ENCODE results near the gene EXOC3.
A peak's percentile ranks its signal among the peaks of the same experiment; 100 is the strongest.

EXOC3 gene

GRCh38 chr5:407801-408268 lies 35.1 kb upstream of the EXOC3 start:
- DNase-seq: no peak

- no peak for DNase-seq
Observed at GRCh38 chr5:410911-411517, 32.0 kb upstream of the EXOC3 start.

GRCh38 chr5:411728-412127 lies 31.2 kb upstream of the EXOC3 start:
- DNase-seq: no peak

- DNase-seq: peak; percentile 80
Observed at GRCh38 chr5:414991-415927, 27.7 kb upstream of the EXOC3 start.

GRCh38 chr5:415928-416635 lies 26.9 kb upstream of the EXOC3 start:
- no peak for DNase-seq

GRCh38 chr5:416636-416960 lies 26.4 kb upstream of the EXOC3 start:
- DNase-seq: no peak

GRCh38 chr5:417301-418161 lies 25.4 kb upstream of the EXOC3 start:
- DNase-seq: peak; percentile 50

GRCh38 chr5:418162-419121 lies 24.5 kb upstream of the EXOC3 start:
- no peak for DNase-seq

- DNase-seq: no peak
Observed at GRCh38 chr5:419970-420369, 23.0 kb upstream of the EXOC3 start.

- no peak for DNase-seq
Observed at GRCh38 chr5:420632-421286, 22.2 kb upstream of the EXOC3 start.

- DNase-seq: no peak
Observed at GRCh38 chr5:421287-421880, 21.6 kb upstream of the EXOC3 start.

- DNase-seq: no peak
Observed at GRCh38 chr5:421901-422300, 21.1 kb upstream of the EXOC3 start.

GRCh38 chr5:422323-423232 lies 20.4 kb upstream of the EXOC3 start:
- DNase-seq: no peak

- no peak for DNase-seq
Observed at GRCh38 chr5:423233-423565, 19.8 kb upstream of the EXOC3 start.

- DNase-seq: no peak
Observed at GRCh38 chr5:423626-424261, 19.2 kb upstream of the EXOC3 start.

- no peak for DNase-seq
Observed at GRCh38 chr5:424301-425110, 18.5 kb upstream of the EXOC3 start.

GRCh38 chr5:425714-426113 lies 17.3 kb upstream of the EXOC3 start:
- no peak for DNase-seq

- no peak for DNase-seq
Observed at GRCh38 chr5:426392-426976, 16.5 kb upstream of the EXOC3 start.
